Measurements from ENCODE around the gene LAMA5.

LAMA5 gene

GRCh38 chr20:62391165-62392076 lies 24.3 kb upstream of the LAMA5 start:
- H3K4me2 ChIP-seq (ENCODE audit: low read depth, low read length) = no peak overlapping the region
- H3K27me3 ChIP-seq (replicated peaks; ENCODE audit: insufficient read depth, low read length) = no peaks in the 10 kb centered on the region
- H3K79me2 ChIP-seq (ENCODE audit: low read length) = peaks cover 34% of the 10 kb centered on the region
- no peaks in the 10 kb centered on the region for H3K9me3 ChIP-seq (replicated peaks; ENCODE audit: insufficient read depth, low read length)
- peaks cover 28% of the 10 kb centered on the region for H3F3A ChIP-seq (ENCODE audit: insufficient read depth, low read length)
- no peak overlapping the region for H2AFZ ChIP-seq (ENCODE audit: low read length)
- no peak for TF ChIP-seq CTCF (IDR thresholded peaks at IDR 0.05; ENCODE audit: low read length)
- no peak for TF ChIP-seq EZH2 (optimal IDR thresholded peaks at IDR 0.05; ENCODE audit: low read depth, low read length)
- no peak for TF ChIP-seq EZH2phosphoT487 (IDR thresholded peaks at IDR 0.05; ENCODE audit: low read length)
- H3K9me2 ChIP-seq (replicated peaks; ENCODE audit: insufficient read depth, low read length) = no peaks in the 10 kb centered on the region
- H3K36me3 ChIP-seq (replicated peaks; ENCODE audit: insufficient read depth, low read length) = peaks cover 17% of the 10 kb centered on the region
- H3K27ac ChIP-seq (ENCODE audit: low read length) = no peak overlapping the region
- no peak for DNase-seq
- no peaks in the 10 kb centered on the region for H4K20me1 ChIP-seq (ENCODE audit: insufficient read depth, low read length)
- H3K4me3 ChIP-seq (ENCODE audit: low read length) = no peak overlapping the region
- no peak overlapping the region for H3K9ac ChIP-seq (ENCODE audit: low read length)
- H3K4me1 ChIP-seq (ENCODE audit: low read length) = peaks cover 12% of the 10 kb centered on the region

- Histone ChIP-seq H3K27me3 (replicated peaks; ENCODE audit: insufficient read depth, low read length) (no peaks in the 10 kb centered on the region), H3K9me3 (replicated peaks; ENCODE audit: insufficient read depth, low read length) (no peaks in the 10 kb centered on the region), H3K4me1 (ENCODE audit: low read length) (peaks cover 12% of the 10 kb centered on the region), H3K4me3 (ENCODE audit: low read length) (no peak overlapping the region), H3K9ac (ENCODE audit: low read length) (no peak overlapping the region), H3K27ac (ENCODE audit: low read length) (no peak overlapping the region), H3K9me2 (replicated peaks; ENCODE audit: insufficient read depth, low read length) (no peaks in the 10 kb centered on the region), H3K79me2 (ENCODE audit: low read length) (peaks cover 41% of the 10 kb centered on the region), H2AFZ (ENCODE audit: low read length) (no peak overlapping the region), H3F3A (ENCODE audit: insufficient read depth, low read length) (peaks cover 28% of the 10 kb centered on the region), H3K36me3 (replicated peaks; ENCODE audit: insufficient read depth, low read length) (peaks cover 17% of the 10 kb centered on the region), H4K20me1 (ENCODE audit: insufficient read depth, low read length) (no peaks in the 10 kb centered on the region), H3K4me2 (ENCODE audit: low read depth, low read length) (no peak overlapping the region)
- DNase-seq = no peak
- TF ChIP-seq EZH2phosphoT487 (IDR thresholded peaks at IDR 0.05; ENCODE audit: low read length) (no peak), CTCF (IDR thresholded peaks at IDR 0.05; ENCODE audit: low read length) (no peak), EZH2 (optimal IDR thresholded peaks at IDR 0.05; ENCODE audit: low read depth, low read length) (no peak)
Observed at GRCh38 chr20:62390317-62391164, 23.4 kb upstream of the LAMA5 start.

- H2AFZ ChIP-seq (ENCODE audit: low read length) = no peak overlapping the region
- H3K9ac ChIP-seq (ENCODE audit: low read length) = no peak overlapping the region
- peaks cover 48% of the 10 kb centered on the region for H3K79me2 ChIP-seq (ENCODE audit: low read length)
- no peaks in the 10 kb centered on the region for H4K20me1 ChIP-seq (ENCODE audit: insufficient read depth, low read length)
- H3K4me1 ChIP-seq (ENCODE audit: low read length) = peaks cover 12% of the 10 kb centered on the region
- H3K9me2 ChIP-seq (replicated peaks; ENCODE audit: insufficient read depth, low read length) = no peaks in the 10 kb centered on the region
- TF ChIP-seq EZH2 (optimal IDR thresholded peaks at IDR 0.05; ENCODE audit: low read depth, low read length) = no peak
- TF ChIP-seq EZH2phosphoT487 (IDR thresholded peaks at IDR 0.05; ENCODE audit: low read length) = no peak
- no peak for TF ChIP-seq CTCF (IDR thresholded peaks at IDR 0.05; ENCODE audit: low read length)
- no peaks in the 10 kb centered on the region for H3K9me3 ChIP-seq (replicated peaks; ENCODE audit: insufficient read depth, low read length)
- H3K4me3 ChIP-seq (ENCODE audit: low read length) = no peak overlapping the region
- no peak overlapping the region for H3K4me2 ChIP-seq (ENCODE audit: low read depth, low read length)
- no peaks in the 10 kb centered on the region for H3K27me3 ChIP-seq (replicated peaks; ENCODE audit: insufficient read depth, low read length)
- peaks cover 17% of the 10 kb centered on the region for H3K36me3 ChIP-seq (replicated peaks; ENCODE audit: insufficient read depth, low read length)
- no peak for DNase-seq
- peaks cover 30% of the 10 kb centered on the region for H3F3A ChIP-seq (ENCODE audit: insufficient read depth, low read length)
- no peak overlapping the region for H3K27ac ChIP-seq (ENCODE audit: low read length)
Observed at GRCh38 chr20:62389601-62390087, 22.5 kb upstream of the LAMA5 start.

All from MM.1S (cell line).